Stimulated activated naive CD8-positive, alpha-beta T cell treated with anti-CD3 and anti-CD28 coated beads, Interleukin-15, amount 100 ng/mL, for 72 hours (primary cell): ENCODE measurements around the gene ZNF660.
"Not testable (repeated sequence)": the region's sequence is repeated elsewhere in the genome, so short reads cannot be mapped to it uniquely, and the experiment has no call there.

ENCODE experiments used
- ATAC-seq: fragments of 150-1000 bp; cut with Tn5 transposase; 2 replicates; pipeline ENCODE4 v1.10.0; 2021; ENCODE audit warnings: mild to moderate bottlenecking, moderate library complexity
- DNase-seq, 2 donors: peaks; one replicate each; pipeline ENCODE4 v3.0.0; 2021 to 2022
- H3K27ac Mint-ChIP-seq, 2 donors: one replicate each; pipeline ENCODE4 v1.8.0; 2022; ENCODE audit warnings: mild to moderate bottlenecking in 2 of 2, mixed read lengths in 2 of 2, moderate library complexity in 2 of 2
- H3K27me3 Mint-ChIP-seq: one replicate; pipeline ENCODE4 v1.8.0; 2022; ENCODE audit warnings: mixed read lengths
- H3K4me1 Mint-ChIP-seq: one replicate; pipeline ENCODE4 v1.8.0; 2022; ENCODE audit warnings: mild to moderate bottlenecking, mixed read lengths
- H3K4me3 Mint-ChIP-seq, 2 donors: one replicate each; pipeline ENCODE4 v1.8.0; 2022; ENCODE audit warnings: mild to moderate bottlenecking in 2 of 2, mixed read lengths in 2 of 2, moderate library complexity in 1 of 2
- H3K9me3 Mint-ChIP-seq, 2 donors: one replicate each; pipeline ENCODE4 v1.8.0; 2022; ENCODE audit warnings: mixed read lengths in 2 of 2

Gene ZNF660

DNA sequence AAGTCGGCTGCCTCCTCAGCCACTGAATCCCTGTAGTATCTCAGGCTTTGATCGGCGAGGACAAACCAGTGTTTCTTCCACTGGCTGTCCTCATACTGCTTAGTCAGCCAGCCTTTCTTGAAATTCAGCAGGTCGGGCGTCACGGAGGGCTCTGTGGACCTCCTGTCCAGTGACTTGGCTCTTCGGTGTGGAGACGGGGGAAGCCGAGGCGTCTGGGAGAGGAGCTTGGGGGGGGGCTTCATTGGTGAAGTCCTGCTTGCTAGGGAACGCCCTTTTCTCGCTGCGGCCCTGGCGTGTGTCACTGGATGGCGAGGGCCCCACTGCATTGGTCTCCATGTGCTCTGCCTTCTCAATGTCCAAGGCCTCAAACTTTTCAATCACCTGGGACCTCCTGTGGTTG is 5.0 kb upstream of the ZNF660 start:
- not testable (repeated sequence) for DNase-seq, H3K27ac Mint-ChIP-seq, H3K4me1 Mint-ChIP-seq, H3K4me3 Mint-ChIP-seq, ATAC-seq
- H3K27me3 Mint-ChIP-seq = peaks cover 19% of the 10 kb centered on the region
- H3K9me3 Mint-ChIP-seq = peaks cover 25 to 38% of the 10 kb centered on the region in 2 donors

- Mint-ChIP-seq H3K4me1 (peaks cover 13% of the 10 kb centered on the region), H3K9me3 (peaks cover 24 to 36% of the 10 kb centered on the region in 2 donors), H3K27me3 (peaks cover 31% of the 10 kb centered on the region)
- not testable (repeated sequence) for H3K4me3 Mint-ChIP-seq, ATAC-seq, H3K27ac Mint-ChIP-seq, DNase-seq
These were observed 3.8 kb upstream of the ZNF660 start for GRCh38 chr3:44580971-44581370.

GRCh38 chr3:44596621-44597020 is 11.9 kb downstream of the ZNF660 start:
- ATAC-seq = no peak
- Mint-ChIP-seq H3K27ac (no peak overlapping the region), H3K27me3 (no peaks in the 10 kb centered on the region), H3K9me3 (peaks cover 27 to 38% of the 10 kb centered on the region in 2 donors), H3K4me1 (no peaks in the 10 kb centered on the region), H3K4me3 (no peak overlapping the region)
- no peak for DNase-seq

GRCh38 chr3:44601749-44602148 is 17.0 kb downstream of the ZNF660 start:
- no peaks in the 10 kb centered on the region for H3K27me3 Mint-ChIP-seq
- no peaks in the 10 kb centered on the region for H3K4me1 Mint-ChIP-seq
- no peak overlapping the region for H3K4me3 Mint-ChIP-seq
- peaks cover 4 to 14% of the 10 kb centered on the region in 2 donors for H3K9me3 Mint-ChIP-seq
- DNase-seq = no peak
- peak overlapping the region in 1 of 2 donors; percentile 4 for H3K27ac Mint-ChIP-seq
- no peak for ATAC-seq

- Mint-ChIP-seq H3K9me3 (peaks cover 0 to 11% of the 10 kb centered on the region in 2 donors), H3K27ac (no peak overlapping the region), H3K27me3 (no peaks in the 10 kb centered on the region), H3K4me1 (peaks cover 7% of the 10 kb centered on the region), H3K4me3 (no peak overlapping the region)
- DNase-seq = no peak
- no peak for ATAC-seq
These were observed 27.9 kb downstream of the ZNF660 start for GRCh38 chr3:44612678-44613077.

GRCh38 chr3:44624749-44625480 is 40.2 kb downstream of the ZNF660 start, which contains the start of gene ZNF197:
Gene ZNF197 (plus strand): TSS chr3:44625036. CDS start chr3:44629155, 4,119 bp downstream.
- Mint-ChIP-seq H3K27ac (peak within 1 kb of the TSS; percentile 80 to 90), H3K27me3 (no peaks in the 10 kb centered on the region), H3K9me3 (no peaks in the 10 kb centered on the region), H3K4me3 (peak within 1 kb of the TSS; percentile 87 to 88), H3K4me1 (peaks cover 22% of the 10 kb centered on the region)
- peak; percentile 96 for ATAC-seq
- peak; percentile 63 to 68 for DNase-seq

GRCh38 chr3:44628716-44629115 is 44.0 kb downstream of the ZNF660 start:
- H3K4me1 Mint-ChIP-seq = peaks cover 28% of the 10 kb centered on the region
- no peak overlapping the region for H3K27ac Mint-ChIP-seq
- no peaks in the 10 kb centered on the region for H3K27me3 Mint-ChIP-seq
- no peaks in the 10 kb centered on the region for H3K9me3 Mint-ChIP-seq
- ATAC-seq = no peak
- no peak overlapping the region for H3K4me3 Mint-ChIP-seq
- no peak for DNase-seq

DNA sequence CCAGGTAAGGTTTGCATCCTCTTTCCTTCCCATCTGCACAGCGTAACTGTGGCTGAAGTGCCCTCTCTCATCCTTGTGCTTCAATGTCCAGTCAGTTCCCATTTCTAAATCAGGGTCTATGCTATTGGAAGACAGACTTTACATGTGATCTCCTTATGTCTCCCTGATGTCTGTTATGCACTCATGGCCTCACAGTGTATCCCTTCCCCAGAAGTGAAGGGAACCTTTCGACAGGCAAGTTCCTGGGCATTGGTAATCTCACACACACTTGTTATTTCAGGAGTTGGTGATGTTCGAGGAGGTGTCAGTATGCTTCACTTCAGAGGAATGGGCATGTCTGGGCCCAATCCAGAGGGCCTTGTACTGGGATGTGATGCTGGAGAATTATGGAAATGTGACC is 47.4 kb downstream of the ZNF660 start:
- DNase-seq (no peak), ATAC-seq (no peak)
- Mint-ChIP-seq H3K4me1 (peaks cover 15% of the 10 kb centered on the region), H3K9me3 (peaks cover 16 to 19% of the 10 kb centered on the region in 2 donors), H3K27me3 (no peaks in the 10 kb centered on the region), H3K4me3 (no peak overlapping the region), H3K27ac (peak overlapping the region in 1 of 2 donors; percentile 75)

DNA sequence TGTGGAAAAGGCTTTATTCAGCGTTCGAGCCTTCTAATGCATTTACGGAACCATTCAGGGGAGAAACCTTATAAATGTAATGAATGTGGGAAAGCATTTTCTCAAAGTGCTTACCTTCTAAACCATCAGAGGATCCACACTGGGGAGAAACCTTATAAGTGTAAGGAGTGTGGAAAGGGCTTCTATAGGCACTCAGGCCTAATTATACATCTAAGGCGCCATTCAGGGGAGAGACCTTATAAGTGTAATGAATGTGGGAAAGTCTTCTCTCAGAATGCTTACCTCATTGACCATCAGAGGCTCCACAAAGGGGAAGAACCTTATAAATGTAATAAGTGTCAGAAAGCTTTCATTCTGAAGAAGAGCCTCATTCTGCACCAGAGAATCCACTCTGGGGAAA is 57.6 kb downstream of the ZNF660 start:
- no peak for ATAC-seq
- peaks cover 48 to 56% of the 10 kb centered on the region in 2 donors for H3K9me3 Mint-ChIP-seq

GRCh38 chr3:44643024-44643423 is 58.3 kb downstream of the ZNF660 start:
- Mint-ChIP-seq H3K9me3 (peaks cover 49 to 50% of the 10 kb centered on the region in 2 donors), H3K4me3 (no peak overlapping the region), H3K27me3 (no peaks in the 10 kb centered on the region), H3K27ac (no peak overlapping the region), H3K4me1 (peaks cover 7% of the 10 kb centered on the region)
- DNase-seq (no peak), ATAC-seq (no peak)

More for the DNA sequence above, 57.6 kb downstream of the ZNF660 start:
- no peak for DNase-seq
- no peaks in the 10 kb centered on the region for H3K4me1 Mint-ChIP-seq
- no peaks in the 10 kb centered on the region for H3K27me3 Mint-ChIP-seq
- no peak overlapping the region for H3K4me3 Mint-ChIP-seq
- no peak overlapping the region for H3K27ac Mint-ChIP-seq

GRCh38 chr3:44647771-44648170 is 63.0 kb downstream of the ZNF660 start:
- Mint-ChIP-seq H3K27ac (no peak overlapping the region), H3K9me3 (peaks cover 27 to 29% of the 10 kb centered on the region in 2 donors), H3K4me1 (peaks cover 16% of the 10 kb centered on the region), H3K4me3 (peak overlapping the region; percentile 82 to 86), H3K27me3 (no peaks in the 10 kb centered on the region)
- DNase-seq (no peak), ATAC-seq (no peak)

GRCh38 chr3:44648564-44649229 is 63.9 kb downstream of the ZNF660 start, which contains the start of gene ZNF35:
Gene ZNF35 (plus strand): TSS chr3:44648732. CDS start chr3:44651068, 2,336 bp downstream.
- H3K4me1 Mint-ChIP-seq = peaks cover 16% of the 10 kb centered on the region
- peak within 1 kb of the TSS; percentile 82 to 86 for H3K4me3 Mint-ChIP-seq
- DNase-seq (peak; percentile 48 to 67), ATAC-seq (peak; percentile 95)
- peak within 1 kb of the TSS; percentile 72 to 80 for H3K27ac Mint-ChIP-seq
- H3K9me3 Mint-ChIP-seq = peaks cover 22 to 24% of the 10 kb centered on the region in 2 donors
- no peaks in the 10 kb centered on the region for H3K27me3 Mint-ChIP-seq
